NCI-H2171 treated with DMSO at 0.1 percent for 48 hours (cell line): Measurements from ENCODE around the gene ZFP69.
A peak's percentile ranks its signal among the peaks of the same experiment; 100 is the strongest.
"Not testable (repeated sequence)": the region's sequence is repeated elsewhere in the genome, so short reads cannot be mapped to it uniquely, and the experiment has no call there.

Experiments used
- DNase-seq: peaks from one replicate; lab custom pipeline; 2025; lab: John Stamatoyannopoulos, UW

The ZFP69 gene

GRCh38 chr1:40476924-40477677 lies at the start of gene ZFP69:
Gene ZFP69, plus strand, starts transcription at chr1:40477290. Its CDS starts 2,072 bp downstream, at chr1:40479362.
- peak; percentile 75 for DNase-seq

GRCh38 chr1:40431385-40431784 lies 45.7 kb upstream of the ZFP69 start:
- no peak for DNase-seq

GRCh38 chr1:40432644-40433390 lies 44.3 kb upstream of the ZFP69 start:
- no peak for DNase-seq

- no peak for DNase-seq
These were observed 41.6 kb upstream of the ZFP69 start for GRCh38 chr1:40435471-40435870.

- DNase-seq, result no peak
These were observed 41.2 kb upstream of the ZFP69 start for GRCh38 chr1:40435876-40436275.

- DNase-seq, result no peak
These were observed 38.6 kb upstream of the ZFP69 start for GRCh38 chr1:40438391-40439015.

GRCh38 chr1:40439247-40439646 lies 37.8 kb upstream of the ZFP69 start:
- no peak for DNase-seq

- DNase-seq, result peak; percentile 92
These were observed 27.2 kb upstream of the ZFP69 start, which contains the start of gene ZFP69B for GRCh38 chr1:40449684-40450494. Gene ZFP69B, plus strand, starts transcription at chr1:40450476. Its CDS starts 486 bp downstream, at chr1:40450962.

GRCh38 chr1:40450495-40451237 lies 26.4 kb upstream of the ZFP69 start:
- peak; percentile 71 for DNase-seq

GRCh38 chr1:40451238-40451585 lies 25.9 kb upstream of the ZFP69 start:
- no peak for DNase-seq

- no peak for DNase-seq
These were observed 22.2 kb upstream of the ZFP69 start for GRCh38 chr1:40454873-40455272.

GRCh38 chr1:40462956-40463590 lies 14.0 kb upstream of the ZFP69 start:
- no peak for DNase-seq

- no peak for DNase-seq
These were observed 7.8 kb upstream of the ZFP69 start for GRCh38 chr1:40469327-40469726.

GRCh38 chr1:40475268-40475667 lies 1.8 kb upstream of the ZFP69 start:
- no peak for DNase-seq

- DNase-seq, result no peak
These were observed 576 bp downstream of the ZFP69 start for GRCh38 chr1:40477678-40478053.

- no peak for DNase-seq
These were observed 1.2 kb downstream of the ZFP69 start for GRCh38 chr1:40478276-40478675.

- DNase-seq, result no peak
These were observed 2.1 kb downstream of the ZFP69 start for GRCh38 chr1:40479156-40479555.

- DNase-seq, result no peak
These were observed 18.3 kb downstream of the ZFP69 start for GRCh38 chr1:40495315-40495903.

- DNase-seq, result not testable (repeated sequence)
These were observed 25.6 kb downstream of the ZFP69 start for GRCh38 chr1:40502651-40503050.

- DNase-seq, result no peak
These were observed 30.9 kb downstream of the ZFP69 start for GRCh38 chr1:40507973-40508372.
